NCI-H1092 (cell line): ENCODE data around the gene MRGPRE.

ENCODE experiments used
- DNase-seq: peaks from one replicate; lab custom pipeline; 2025; lab: John Stamatoyannopoulos, UW

MRGPRE gene

GRCh38 chr11:3226846-3227567, 5.2 kb downstream of the MRGPRE start:
- DNase-seq: no peak

DNA sequence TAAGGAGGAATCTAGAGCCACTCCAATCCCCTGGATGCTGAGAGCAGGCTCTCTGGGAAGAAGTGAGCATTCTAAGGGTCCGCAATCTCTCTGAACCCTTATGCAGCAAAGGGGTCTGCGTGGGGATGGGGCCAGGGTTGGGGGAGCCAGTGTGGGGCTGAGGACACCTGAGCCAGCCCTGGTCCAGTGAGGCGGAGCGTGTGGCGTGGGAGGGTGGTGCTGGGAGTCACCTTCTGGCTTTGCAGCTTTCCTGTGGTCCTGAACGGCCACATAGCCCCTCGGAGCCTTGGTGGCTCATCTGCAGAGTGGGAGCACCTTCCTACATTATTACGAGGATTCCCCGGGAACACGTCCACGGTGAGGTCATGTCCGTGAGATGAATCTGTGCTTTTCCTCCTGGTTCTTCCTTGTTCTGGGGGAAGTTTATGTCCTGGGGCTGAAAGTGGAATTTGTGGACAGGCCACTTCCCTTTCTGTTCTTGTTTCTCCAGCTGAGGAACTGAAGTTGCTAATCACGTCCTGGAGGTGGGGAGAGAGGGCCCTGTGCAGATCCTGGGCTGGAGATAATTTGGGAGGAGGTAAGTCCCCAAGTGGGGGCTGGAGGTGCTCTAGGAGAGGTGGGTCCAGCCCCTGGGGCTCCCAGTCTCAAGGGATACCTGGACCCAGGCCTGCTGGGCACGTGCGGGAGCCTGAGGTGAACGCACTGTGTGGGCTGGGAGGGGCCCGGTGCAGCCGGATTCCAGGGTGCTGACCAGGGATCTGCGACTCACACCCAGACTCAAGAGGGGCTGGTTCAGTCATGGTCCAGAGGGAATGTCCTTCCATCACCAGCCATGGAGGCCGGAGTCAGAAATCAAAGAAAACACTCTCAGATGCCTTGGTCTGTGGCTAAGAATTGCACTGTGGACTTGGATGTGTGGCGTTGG, 6.1 kb downstream of the MRGPRE start:
- DNase-seq: no peak

DNA sequence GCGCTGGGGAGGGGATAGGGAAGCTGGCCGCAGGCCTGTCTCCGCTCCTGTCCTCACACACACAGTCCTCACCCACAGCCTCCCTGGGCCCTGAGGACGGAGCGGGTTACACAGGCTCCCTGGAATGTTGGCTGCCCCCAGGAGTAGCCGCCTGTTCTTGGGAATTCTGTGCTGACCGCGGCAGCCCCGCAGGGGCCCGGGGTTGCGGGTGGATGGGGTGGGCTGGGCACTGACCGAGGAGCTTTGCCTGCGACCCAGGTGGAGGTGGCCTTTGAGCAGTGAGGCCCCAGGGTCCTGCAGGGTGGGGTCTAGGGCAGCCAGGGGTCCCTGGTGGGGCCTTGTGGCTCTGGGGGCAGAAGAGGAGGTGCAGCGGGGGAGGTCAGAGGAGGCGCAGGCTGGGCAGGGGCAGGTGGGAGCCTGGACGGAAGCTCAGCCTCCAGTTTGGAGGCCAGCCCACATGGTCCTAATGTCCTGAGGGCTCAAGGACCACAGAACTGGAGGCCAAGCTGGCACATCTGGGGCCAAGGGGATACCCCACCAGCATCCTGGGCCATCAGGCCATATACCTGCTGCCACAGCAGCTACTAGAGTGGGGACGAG, 7.0 kb downstream of the MRGPRE start:
- no peak for DNase-seq

GRCh38 chr11:3224401-3225057, 7.7 kb downstream of the MRGPRE start:
- DNase-seq: no peak

DNA sequence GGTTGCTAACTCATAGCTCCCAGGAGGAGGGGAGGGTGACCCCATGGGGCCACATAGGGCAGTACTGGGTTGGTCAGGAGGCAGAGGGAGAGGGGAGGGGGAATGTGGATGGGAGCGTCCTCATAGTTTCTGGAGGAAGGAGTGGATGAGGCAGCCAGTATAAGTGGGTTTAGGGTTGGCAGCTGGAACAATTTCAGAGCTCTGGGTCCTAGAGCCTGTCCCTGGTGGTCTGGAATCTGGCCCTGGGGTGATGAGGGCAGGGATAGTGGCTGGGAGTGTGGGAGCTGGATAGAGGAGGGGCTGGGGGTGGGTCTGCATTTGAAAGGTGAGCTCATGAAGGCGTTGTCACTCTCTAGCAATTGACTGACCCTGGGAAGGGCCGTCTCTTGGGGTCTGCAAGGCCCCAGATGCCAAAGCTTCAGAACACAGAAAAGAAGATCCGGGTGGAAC, 8.3 kb downstream of the MRGPRE start:
- no peak for DNase-seq

DNA sequence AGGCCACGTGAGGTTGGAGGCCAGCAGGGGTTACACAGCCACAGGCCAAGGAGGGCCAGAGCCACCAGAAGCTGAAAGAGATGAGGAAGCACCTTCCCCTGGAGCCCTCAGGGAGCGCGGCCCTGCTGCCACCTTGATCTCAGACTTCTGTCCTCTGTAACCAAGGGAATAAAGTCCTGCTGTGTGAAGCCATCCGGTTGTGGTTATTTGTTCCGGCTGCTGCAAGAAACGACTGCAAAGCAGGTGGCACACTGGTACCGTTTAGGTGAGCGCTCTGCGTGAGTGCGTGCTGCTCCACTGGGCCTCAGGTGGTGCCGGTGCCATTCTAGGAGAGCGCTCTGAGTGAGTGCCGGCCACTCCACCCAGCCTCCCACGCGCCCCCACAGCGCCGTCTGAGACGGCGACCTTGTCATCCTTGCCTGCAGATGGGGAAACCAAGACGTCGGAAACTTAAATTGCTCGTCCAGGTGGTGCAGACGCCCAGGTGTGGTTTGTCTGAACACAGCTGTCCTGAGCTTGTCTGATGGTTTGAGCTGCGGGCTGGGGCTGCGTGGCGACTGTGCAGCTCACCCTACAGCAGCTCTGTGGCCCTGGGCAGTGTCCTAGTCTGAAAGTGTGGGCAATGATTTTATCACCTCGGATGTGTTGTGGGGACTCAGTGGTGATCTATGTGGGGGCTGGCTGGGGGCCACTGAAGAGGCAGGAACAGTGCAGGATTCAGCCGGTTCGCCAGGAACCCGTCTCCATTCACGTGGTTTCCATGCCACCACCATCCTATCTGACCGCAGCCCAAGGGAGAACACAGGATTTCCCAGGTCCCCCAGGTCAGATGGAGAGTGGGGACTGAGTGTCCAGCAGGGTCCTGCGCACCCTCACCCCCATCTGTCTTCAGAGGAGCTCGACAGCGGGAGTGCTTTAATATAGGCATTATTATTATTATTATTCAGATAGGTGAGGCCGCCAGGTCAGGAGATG, 9.0 kb downstream of the MRGPRE start:
- no peak for DNase-seq

DNA sequence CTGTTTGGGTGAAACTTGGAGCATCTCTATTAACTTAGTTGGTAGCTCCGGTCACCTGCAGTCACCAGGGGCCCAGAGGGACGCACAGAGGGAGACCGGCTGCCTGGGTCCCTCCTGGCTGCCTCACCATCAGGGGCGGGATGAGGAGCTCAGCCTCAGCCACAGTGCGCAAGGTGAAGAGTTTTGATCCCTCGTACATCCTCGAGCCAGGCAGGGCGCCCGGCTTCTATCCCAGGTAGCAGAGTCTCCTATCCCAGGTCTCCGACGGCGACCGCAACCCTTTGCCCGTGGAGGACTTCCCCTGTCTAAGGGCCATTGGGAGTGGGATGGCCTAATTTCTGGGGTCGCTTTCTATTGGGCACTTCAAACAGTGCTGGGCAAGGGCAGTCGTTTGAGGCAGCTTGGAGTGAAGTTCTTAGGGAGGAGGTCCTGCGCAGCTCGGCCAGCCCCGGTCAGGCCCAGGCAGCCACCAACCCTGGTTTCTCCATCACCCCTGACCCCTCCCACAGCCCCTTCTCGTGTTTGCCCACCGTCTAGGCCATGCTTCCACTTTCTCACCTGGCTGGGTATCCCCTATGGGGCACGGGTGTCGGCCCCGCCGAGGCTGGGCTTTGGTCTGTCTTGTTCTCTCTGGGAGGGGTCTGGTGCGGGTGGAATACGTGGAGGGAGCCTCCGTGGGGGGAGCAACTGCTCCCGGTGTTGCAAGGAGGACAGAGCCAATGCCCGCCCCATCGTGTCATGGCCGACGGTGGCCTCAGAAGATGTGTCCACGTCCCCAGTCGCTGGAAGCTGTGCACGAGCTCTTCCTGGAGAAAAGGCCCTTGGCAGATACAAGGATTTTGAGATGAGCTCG, 10.0 kb downstream of the MRGPRE start:
- DNase-seq: no peak

DNA sequence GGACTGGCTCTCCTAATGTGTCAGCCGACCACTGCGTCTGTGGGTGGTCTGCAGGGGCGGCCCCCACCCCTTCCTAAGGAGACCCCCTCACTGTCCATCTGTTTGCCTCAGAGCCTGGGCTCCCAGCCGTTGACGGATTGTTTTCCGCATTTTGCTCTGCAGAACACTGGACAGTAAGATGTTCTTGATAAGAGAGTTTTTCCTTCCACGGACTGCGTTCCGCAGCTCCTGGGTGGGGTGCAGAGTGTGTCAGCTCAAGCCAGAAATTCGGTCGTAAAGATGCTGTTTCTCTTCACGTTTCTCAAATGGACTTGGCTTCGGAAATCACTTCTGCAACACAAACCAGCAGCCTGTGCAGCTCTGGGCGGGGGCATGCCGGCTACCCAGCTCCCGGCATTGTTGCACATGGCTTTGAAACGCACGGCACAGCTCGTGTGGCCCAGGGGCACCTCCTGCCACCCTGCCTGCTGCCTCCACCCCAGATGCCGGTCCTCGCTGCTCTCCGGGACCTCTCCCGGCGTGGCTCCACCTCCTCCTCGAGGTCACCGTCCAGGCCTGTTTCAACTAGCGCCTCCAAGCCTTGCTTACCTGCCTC, 10.7 kb downstream of the MRGPRE start:
- DNase-seq: no peak

- DNase-seq: no peak
Observed at GRCh38 chr11:3220521-3221407, 11.5 kb downstream of the MRGPRE start.

DNA sequence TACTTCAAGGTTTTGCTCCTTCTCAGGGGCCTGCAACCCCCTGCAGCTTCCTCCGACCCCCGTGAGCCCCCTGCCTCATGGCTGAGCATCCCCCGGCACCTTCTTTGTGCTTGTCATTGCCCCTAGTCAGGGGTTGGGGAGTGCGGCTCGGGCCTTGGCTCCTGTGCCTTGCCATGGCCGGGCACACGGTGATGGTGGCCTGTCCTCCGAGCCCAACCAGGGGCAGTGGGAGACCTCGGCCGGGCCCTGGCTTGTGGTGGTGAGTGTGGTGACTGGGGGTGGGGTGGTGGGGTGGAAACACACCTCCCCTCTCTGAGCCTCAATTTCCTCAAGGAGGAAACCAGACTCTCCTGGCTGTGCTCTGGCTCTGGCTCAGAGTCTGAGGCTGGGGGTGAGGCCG, 12.1 kb downstream of the MRGPRE start:
- no peak for DNase-seq

- DNase-seq: no peak
Observed at GRCh38 chr11:3219281-3219892, 12.8 kb downstream of the MRGPRE start.

- DNase-seq: no peak
Observed at GRCh38 chr11:3218483-3219280, 13.5 kb downstream of the MRGPRE start, which contains the start of gene MRGPRG. MRGPRG (minus strand) TSS chr11:3218813; CDS start chr11:3218813, 0 bp downstream.

DNA sequence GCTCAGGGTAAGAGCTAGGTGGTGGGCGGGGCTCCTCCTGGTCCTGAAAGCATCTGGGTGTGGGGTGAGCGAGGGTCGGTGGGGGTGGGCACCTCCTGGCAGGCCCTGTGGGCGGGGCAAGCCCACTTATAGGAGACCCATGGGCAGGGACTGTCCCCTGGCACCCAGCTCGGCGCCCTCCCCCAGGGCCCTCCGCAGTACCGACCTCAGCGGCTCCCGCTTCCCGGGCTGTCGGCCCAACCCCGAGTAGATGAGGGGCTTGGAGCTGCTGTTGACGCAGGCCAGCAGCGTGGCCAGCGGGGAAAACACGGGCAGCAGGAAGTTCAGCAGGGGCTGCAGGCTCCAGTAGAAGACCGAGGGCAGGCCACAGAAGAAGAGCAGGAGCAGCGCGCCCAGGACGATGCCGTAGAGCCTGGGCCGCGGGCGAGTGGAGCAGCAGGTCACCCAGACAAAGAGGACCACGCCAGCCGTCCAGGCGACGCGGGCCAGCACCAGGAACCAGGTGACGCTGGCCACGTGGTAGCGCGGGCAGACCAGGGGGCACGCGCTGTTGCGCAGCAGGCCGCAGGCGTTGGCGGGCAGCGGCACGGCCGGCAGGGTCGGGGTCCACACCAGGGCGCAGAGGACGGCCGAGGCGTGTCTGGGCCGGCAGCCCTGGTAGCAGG, 14.3 kb downstream of the MRGPRE start:
- no peak for DNase-seq

GRCh38 chr11:3216027-3216525, 16.1 kb downstream of the MRGPRE start:
- DNase-seq: no peak

- no peak for DNase-seq
Observed at GRCh38 chr11:3215346-3216026, 16.7 kb downstream of the MRGPRE start.

DNA sequence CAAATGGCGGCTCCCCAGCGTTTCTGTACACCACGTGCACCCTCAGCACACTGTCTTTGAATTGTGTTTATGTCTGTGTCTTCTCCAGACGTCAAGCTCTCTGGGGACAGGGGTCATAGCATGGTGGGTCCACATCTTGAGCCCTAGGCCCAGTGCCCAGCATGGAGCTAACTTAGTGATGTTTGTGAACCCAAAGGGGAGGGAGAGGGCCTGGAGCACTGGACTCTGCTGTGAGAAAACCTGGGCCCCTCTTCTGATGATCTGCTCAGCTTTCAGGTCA, 17.9 kb downstream of the MRGPRE start:
- DNase-seq: no peak
